CD1c-positive myeloid dendritic cell (primary cell): ENCODE data around the gene CXCL10.

Experiments used
- DNase-seq: peaks from one replicate; pipeline ENCODE4 v3.0.0-alpha.2; 2016; ENCODE audit errors: extremely low spot score

Gene CXCL10

DNA sequence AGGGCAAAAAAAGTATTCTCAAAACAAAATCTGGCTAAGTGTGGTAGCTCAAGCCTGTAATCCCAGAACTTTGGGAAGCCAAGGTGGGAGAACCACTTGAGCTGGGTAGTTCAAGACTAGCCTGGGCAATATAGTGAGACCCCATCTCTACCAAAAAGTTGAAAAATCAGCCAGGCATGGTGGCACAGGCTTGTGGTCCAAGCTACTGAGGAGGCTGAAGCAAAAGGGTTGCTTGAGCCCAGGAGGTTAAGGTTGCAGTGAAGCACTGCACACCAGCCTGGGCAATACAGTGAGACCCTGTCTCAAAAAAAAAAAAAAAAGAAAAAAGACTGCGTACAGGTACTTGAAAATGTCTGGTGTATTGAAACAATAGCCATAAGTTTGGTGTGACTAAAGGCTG, 30.8 kb downstream of the CXCL10 start:
- DNase-seq: no peak

DNA sequence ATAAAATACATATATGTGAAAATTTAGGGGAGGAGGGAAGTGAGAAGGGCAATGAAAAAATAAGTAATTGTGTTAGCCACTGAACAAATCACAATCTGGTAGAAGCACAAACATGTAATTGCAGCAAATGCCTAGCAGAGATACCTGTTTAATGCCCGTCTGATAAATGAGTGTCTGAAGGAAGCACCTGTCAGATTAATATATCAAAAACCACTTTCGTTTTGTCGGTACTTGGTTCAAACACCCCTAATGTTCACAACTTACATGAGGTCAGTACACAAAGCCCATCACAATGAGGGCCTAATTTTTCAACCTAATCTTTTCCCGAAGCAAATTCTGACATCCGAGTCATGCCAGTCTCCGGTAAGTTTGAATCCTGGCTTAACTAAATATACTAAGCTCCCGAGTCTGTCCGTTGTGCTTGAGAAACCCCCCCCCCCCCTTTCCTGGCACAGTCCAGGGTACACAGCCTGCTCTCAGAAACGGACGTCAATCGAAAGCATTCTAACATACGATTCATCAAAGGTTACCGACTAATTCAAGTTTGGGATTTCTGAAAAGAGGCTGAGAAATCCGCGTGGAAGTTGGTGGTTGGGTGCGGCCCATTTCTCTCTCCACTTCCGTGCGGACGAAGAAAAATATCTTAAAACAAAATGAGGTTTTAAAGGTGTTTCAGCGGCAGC, 33.3 kb downstream of the CXCL10 start:
- no peak for DNase-seq

DNA sequence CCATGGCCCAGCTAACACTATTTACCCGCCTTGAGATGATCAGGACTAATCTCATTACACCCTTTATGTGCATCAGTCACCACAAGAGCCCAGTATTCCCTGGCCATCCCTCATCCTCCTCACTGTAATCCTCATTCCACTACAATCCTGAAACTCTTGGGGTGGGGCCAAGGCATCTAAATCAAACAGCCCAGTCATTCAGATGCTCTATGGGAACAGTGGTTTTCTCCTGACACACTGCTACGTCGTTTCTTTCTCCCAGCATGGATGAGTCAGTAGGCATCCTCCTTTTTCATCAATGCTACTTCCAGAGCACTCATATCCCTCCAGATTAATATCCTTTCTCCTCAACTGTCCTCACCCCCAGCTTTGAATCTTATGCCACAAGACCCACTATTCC, 38.2 kb downstream of the CXCL10 start:
- no peak for DNase-seq

GRCh38 chr4:75980576-75980975, 42.7 kb downstream of the CXCL10 start:
- no peak for DNase-seq

DNA sequence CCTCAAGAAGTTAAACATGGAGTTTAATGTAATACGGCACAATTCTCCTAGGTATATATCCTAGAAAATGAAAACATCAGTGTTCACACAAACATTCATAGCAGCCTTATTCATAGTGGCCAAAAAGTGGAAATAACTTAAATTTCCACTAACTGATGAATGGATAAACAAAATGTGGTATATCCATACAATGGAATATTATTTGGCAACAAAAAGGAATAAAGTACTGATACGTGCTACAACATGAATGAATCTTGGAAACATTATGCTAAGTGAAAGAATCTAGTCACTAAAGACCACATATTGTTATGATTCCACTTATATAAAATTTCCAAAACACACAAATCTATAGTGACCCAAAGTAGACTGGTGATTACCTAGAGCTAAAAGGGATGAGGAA, 47.1 kb downstream of the CXCL10 start:
- DNase-seq: no peak

GRCh38 chr4:75973766-75974165, 49.5 kb downstream of the CXCL10 start:
- no peak for DNase-seq
